CD14-positive monocyte (primary cell): ENCODE data around the gene LINS1. TPM values are rescaled to one million over a fixed set of nuclear protein-coding genes. Genes with fewer than 3 reads are reported as not detected.

Source experiments
- DNase-seq, 3 donors: peaks; one replicate each; pipeline ENCODE4 v3.0.0-alpha.2; 2011 to 2022
- H2AFZ ChIP-seq: 2 replicates; pipeline ENCODE4 v1.6.0; 2012; ENCODE audit warnings: mild to moderate bottlenecking, low read depth, low read length, inconsistent platforms; ENCODE audit not compliant: insufficient read depth, poor library complexity, severe bottlenecking
- H3K27ac ChIP-seq, 2 donors: 1 replicate in 1 of 2; 2 replicates in 1 of 2; pipeline ENCODE4 v1.5.1; 2012 to 2013; ENCODE audit warnings: low read length in 2 of 2, control low read depth in 1 of 2, inconsistent platforms in 1 of 2, low read depth in 1 of 2, mild to moderate bottlenecking in 1 of 2
- H3K27me3 ChIP-seq, 2 donors: one replicate each; pipeline versions ENCODE4 v1.6.0 to v1.6.1; 2011 to 2013; ENCODE audit warnings: low read length in 2 of 2; ENCODE audit not compliant: control insufficient read depth in 2 of 2, insufficient read depth in 2 of 2
- H3K36me3 ChIP-seq, 2 donors: replicated peaks in 1 of 2; 1 replicate in 1 of 2; 2 replicates in 1 of 2; pipeline versions ENCODE4 v1.5.1 to v1.6.1; 2012 to 2013; ENCODE audit warnings: low read length in 2 of 2, control low read depth in 1 of 2, inconsistent platforms in 1 of 2, mild to moderate bottlenecking in 1 of 2; ENCODE audit not compliant: insufficient read depth in 2 of 2, control insufficient read depth in 1 of 2
- H3K4me1 ChIP-seq, 2 donors: 1 replicate in 1 of 2; 2 replicates in 1 of 2; pipeline versions ENCODE4 v1.5.1 to v1.6.1; 2012 to 2013; ENCODE audit warnings: low read length in 2 of 2, control low read depth in 1 of 2, inconsistent platforms in 1 of 2, mild to moderate bottlenecking in 1 of 2, moderate library complexity in 1 of 2; ENCODE audit not compliant: insufficient read depth in 2 of 2, control insufficient read depth in 1 of 2
- H3K4me2 ChIP-seq: replicated peaks from 2 replicates; pipeline ENCODE3; 2012; ENCODE audit warnings: low read length, moderate library complexity, mild to moderate bottlenecking; ENCODE audit not compliant: poor library complexity, severe bottlenecking; ENCODE audit errors: extremely low read depth
- H3K4me3 ChIP-seq, 3 experiments: fragments of 200-600 bp in 1 of 3; sonication (generic) in 1 of 3; replicated peaks in 1 of 3; 1 replicate in 2 of 3; 2 replicates in 1 of 3; pipeline ENCODE4 v1.5.1; 2011 to 2013; ENCODE audit warnings: low read length in 3 of 3, mild to moderate bottlenecking in 3 of 3, control low read depth in 2 of 3, low read depth in 2 of 3, inconsistent platforms in 1 of 3, moderate library complexity in 1 of 3
- H3K79me2 ChIP-seq: 2 replicates; pipeline ENCODE4 v1.6.0; 2012; ENCODE audit warnings: mild to moderate bottlenecking, control low read depth, inconsistent platforms, low read length, moderate library complexity; ENCODE audit not compliant: insufficient read depth
- H3K9ac ChIP-seq: 2 replicates; pipeline ENCODE4 v1.6.0; 2017; ENCODE audit warnings: low read length, mild to moderate bottlenecking; ENCODE audit not compliant: insufficient read depth, poor library complexity, severe bottlenecking
- H3K9me3 ChIP-seq, 2 donors: replicated peaks in 1 of 2; 1 replicate in 1 of 2; 2 replicates in 1 of 2; pipeline versions ENCODE4 v1.5.1 to v1.6.1; 2012 to 2013; ENCODE audit warnings: low read length in 2 of 2, control low read depth in 1 of 2; ENCODE audit not compliant: control insufficient read depth in 1 of 2, insufficient read depth in 1 of 2
- H4K20me1 ChIP-seq: 2 replicates; pipeline ENCODE4 v1.6.0; 2012; ENCODE audit warnings: mild to moderate bottlenecking, low read length, control low read depth, moderate library complexity; ENCODE audit not compliant: insufficient read depth
- H3K27ac Mint-ChIP-seq, 7 donors: one replicate each; pipeline ENCODE4 v1.8.0; 2020; ENCODE audit warnings: mild to moderate bottlenecking in 7 of 7, mixed read lengths in 7 of 7, moderate library complexity in 6 of 7, inconsistent platforms in 2 of 7
- H3K27me3 Mint-ChIP-seq, 3 donors: one replicate each; pipeline ENCODE4 v1.8.0; 2021 to 2022; ENCODE audit warnings: low read depth in 3 of 3, mild to moderate bottlenecking in 3 of 3, mixed read lengths in 3 of 3, moderate library complexity in 3 of 3, inconsistent platforms in 1 of 3
- H3K36me3 Mint-ChIP-seq, 2 donors: one replicate each; pipeline ENCODE4 v1.8.0; 2020; ENCODE audit warnings: mixed read lengths in 2 of 2, inconsistent platforms in 1 of 2, mild to moderate bottlenecking in 1 of 2
- H3K4me1 Mint-ChIP-seq: one replicate; pipeline ENCODE4 v1.8.0; 2020; ENCODE audit warnings: mild to moderate bottlenecking, mixed read lengths
- H3K4me3 Mint-ChIP-seq, 2 donors: one replicate each; pipeline ENCODE4 v1.8.0; 2020; ENCODE audit warnings: mild to moderate bottlenecking in 2 of 2, mixed read lengths in 2 of 2, moderate library complexity in 1 of 2
- H3K9me3 Mint-ChIP-seq, 7 donors: one replicate each; pipeline ENCODE4 v1.8.0; 2020 to 2022; ENCODE audit warnings: mixed read lengths in 7 of 7, mild to moderate bottlenecking in 6 of 7, moderate library complexity in 6 of 7, inconsistent platforms in 2 of 7
- WGBS: methylation state at CpG from one replicate; pipeline ENCODE4 v1.1.5; 2013; ENCODE audit warnings: missing lambda C conversion rate; ENCODE audit not compliant: insufficient coverage; 5-methylcytosine and 5-hydroxymethylcytosine counted together
- intact Hi-C, 2 donors: fragments of 100-400 bp; cut with micrococcal nuclease; formaldehyde crosslinking; loops; one replicate each; pipeline versions ENCODE4 v1.15.0 to v1.15.1; 2023
- polyA plus RNA-seq, 3 donors: library from polyadenylated mRNA; depleted of rRNA in 1 of 3; unstranded in 2 of 3; stranded (reverse) in 1 of 3; fragments of 300-500 nt in 2 of 3; fragments of >200 nt in 1 of 3; fragmentation: Illumina TruSeq in 2 of 3; gene quantifications; 1 replicate in 2 of 3; 2 replicates in 1 of 3; pipeline ENCODE4 v1.2.3, GENCODE V29; 2012 to 2021
- TF ChIP-seq, protein P1 (sequence below): fragments of 200-600 bp; IDR thresholded peaks from one replicate; pipeline ENCODE4 v1.8.0; 2022; ENCODE audit warnings: antibody characterized with exemption, mild to moderate bottlenecking

LINS1 gene
- polyA plus RNA-seq, 3 donors, result 4.2 to 8.8 (median 7.6) TPM

- H3K27ac ChIP-seq, result peak overlapping the region in 1 of 2 donors; percentile 27
- H3K9me3 ChIP-seq, result no peaks in the 10 kb centered on the region
- H3K4me2 ChIP-seq, result peak overlapping the region; percentile 66
- no peak overlapping the region for H3K4me3 Mint-ChIP-seq
- peak overlapping the region in 1 of 7 donors; percentile 51 for H3K27ac Mint-ChIP-seq
- no peaks in the 10 kb centered on the region for H4K20me1 ChIP-seq
- H3K27me3 ChIP-seq, result no peaks in the 10 kb centered on the region
- H3K27me3 Mint-ChIP-seq, result peaks cover 0 to 2% (median 1%) of the 10 kb centered on the region in 3 donors
- no peaks in the 10 kb centered on the region for H3K36me3 ChIP-seq
- no peak for DNase-seq
- 90% methylated on average over 2 of the region's 3 CpGs for WGBS
- TF ChIP-seq, protein P1, sequence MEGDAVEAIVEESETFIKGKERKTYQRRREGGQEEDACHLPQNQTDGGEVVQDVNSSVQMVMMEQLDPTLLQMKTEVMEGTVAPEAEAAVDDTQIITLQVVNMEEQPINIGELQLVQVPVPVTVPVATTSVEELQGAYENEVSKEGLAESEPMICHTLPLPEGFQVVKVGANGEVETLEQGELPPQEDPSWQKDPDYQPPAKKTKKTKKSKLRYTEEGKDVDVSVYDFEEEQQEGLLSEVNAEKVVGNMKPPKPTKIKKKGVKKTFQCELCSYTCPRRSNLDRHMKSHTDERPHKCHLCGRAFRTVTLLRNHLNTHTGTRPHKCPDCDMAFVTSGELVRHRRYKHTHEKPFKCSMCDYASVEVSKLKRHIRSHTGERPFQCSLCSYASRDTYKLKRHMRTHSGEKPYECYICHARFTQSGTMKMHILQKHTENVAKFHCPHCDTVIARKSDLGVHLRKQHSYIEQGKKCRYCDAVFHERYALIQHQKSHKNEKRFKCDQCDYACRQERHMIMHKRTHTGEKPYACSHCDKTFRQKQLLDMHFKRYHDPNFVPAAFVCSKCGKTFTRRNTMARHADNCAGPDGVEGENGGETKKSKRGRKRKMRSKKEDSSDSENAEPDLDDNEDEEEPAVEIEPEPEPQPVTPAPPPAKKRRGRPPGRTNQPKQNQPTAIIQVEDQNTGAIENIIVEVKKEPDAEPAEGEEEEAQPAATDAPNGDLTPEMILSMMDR, result no peak
- H3K79me2 ChIP-seq, result no peaks in the 10 kb centered on the region
- H3K4me1 ChIP-seq, result peaks cover 56 to 60% of the 10 kb centered on the region in 2 donors
- intact Hi-C loops, result no loop called here
- H3K4me1 Mint-ChIP-seq, result peaks cover 54% of the 10 kb centered on the region
- peak overlapping the region in 1 of 3 experiments; percentile 56 for H3K4me3 ChIP-seq
- H3K9ac ChIP-seq, result no peak overlapping the region
- no peak overlapping the region for H2AFZ ChIP-seq
- H3K36me3 Mint-ChIP-seq, result peaks cover 2 to 8% of the 10 kb centered on the region in 2 donors
- H3K9me3 Mint-ChIP-seq, result peaks cover 0 to 7% (median 4%) of the 10 kb centered on the region in 7 donors
These were observed 80.1 kb downstream of the LINS1 start for GRCh38 chr15:100521907-100522306.

- Mint-ChIP-seq H3K4me3 (peak overlapping the region; percentile 20 to 83), H3K27ac (peak overlapping the region; percentile 65 to 90 (median 83)), H3K27me3 (peaks cover 0 to 2% (median 1%) of the 10 kb centered on the region in 3 donors), H3K4me1 (peaks cover 69% of the 10 kb centered on the region), H3K9me3 (peaks cover 0 to 6% (median 4%) of the 10 kb centered on the region in 7 donors), H3K36me3 (peaks cover 0 to 8% of the 10 kb centered on the region in 2 donors)
- DNase-seq, result peak; percentile 42 to 83 (median 74)
- TF ChIP-seq, protein P1, result no peak
- Histone ChIP-seq H3K36me3 (no peaks in the 10 kb centered on the region), H3K27me3 (no peaks in the 10 kb centered on the region), H3K79me2 (no peaks in the 10 kb centered on the region), H2AFZ (peak overlapping the region; percentile 40), H3K9me3 (no peaks in the 10 kb centered on the region), H4K20me1 (no peaks in the 10 kb centered on the region), H3K4me1 (peaks cover 72 to 76% of the 10 kb centered on the region in 2 donors), H3K4me2 (peak overlapping the region; percentile 66), H3K4me3 (peak overlapping the region in 1 of 3 experiments; percentile 56), H3K27ac (peak overlapping the region; percentile 75 to 82), H3K9ac (peak overlapping the region; percentile 6)
- 0% methylated on average over 2 of the region's 7 CpGs for WGBS
- intact Hi-C loops, result no loop called here
These were observed 81.7 kb downstream of the LINS1 start for GRCh38 chr15:100520132-100520921.
